GM19397 (cell line): ENCODE measurements around the gene IGF1.
"Not testable (repeated sequence)": the region's sequence is repeated elsewhere in the genome, so short reads cannot be mapped to it uniquely, and the experiment has no call there.

ENCODE experiments used
- ATAC-seq: cut with Tn5 transposase; IDR thresholded peaks from one replicate; pipeline ENCODE4 v1.9.1; 2021; ENCODE audit warnings: mild to moderate bottlenecking, moderate library complexity; ENCODE audit not compliant: unreplicated experiment

IGF1 gene

GRCh38 chr12:102462795-102463465 is 17.4 kb downstream of the IGF1 start:
- no peak for ATAC-seq

- ATAC-seq, result no peak
Observed at GRCh38 chr12:102462386-102462785, 18.0 kb downstream of the IGF1 start.

- no peak for ATAC-seq
Observed at GRCh38 chr12:102461501-102461900, 18.9 kb downstream of the IGF1 start.

GRCh38 chr12:102459314-102459713 is 21.0 kb downstream of the IGF1 start:
- no peak for ATAC-seq

GRCh38 chr12:102454808-102455760 is 25.3 kb downstream of the IGF1 start:
- no peak for ATAC-seq

GRCh38 chr12:102454330-102454729 is 26.0 kb downstream of the IGF1 start:
- no peak for ATAC-seq

GRCh38 chr12:102452605-102453004 is 27.8 kb downstream of the IGF1 start:
- no peak for ATAC-seq

GRCh38 chr12:102449018-102449417 is 31.3 kb downstream of the IGF1 start:
- ATAC-seq, result not testable (repeated sequence)

- ATAC-seq, result not testable (repeated sequence)
Observed at GRCh38 chr12:102447426-102447825, 32.9 kb downstream of the IGF1 start.

GRCh38 chr12:102444707-102445106 is 35.7 kb downstream of the IGF1 start:
- no peak for ATAC-seq

- no peak for ATAC-seq
Observed at GRCh38 chr12:102444093-102444492, 36.3 kb downstream of the IGF1 start.

GRCh38 chr12:102441077-102441596 is 39.2 kb downstream of the IGF1 start:
- ATAC-seq, result no peak

- no peak for ATAC-seq
Observed at GRCh38 chr12:102439426-102440405, 40.6 kb downstream of the IGF1 start.

- ATAC-seq, result no peak
Observed at GRCh38 chr12:102438827-102439210, 41.5 kb downstream of the IGF1 start.

- no peak for ATAC-seq
Observed at GRCh38 chr12:102438047-102438826, 42.1 kb downstream of the IGF1 start.

- no peak for ATAC-seq
Observed at GRCh38 chr12:102437511-102437910, 42.9 kb downstream of the IGF1 start.

GRCh38 chr12:102436867-102437266 is 43.5 kb downstream of the IGF1 start:
- no peak for ATAC-seq

GRCh38 chr12:102435827-102436436 is 44.4 kb downstream of the IGF1 start:
- ATAC-seq, result no peak

GRCh38 chr12:102433304-102433703 is 47.1 kb downstream of the IGF1 start:
- no peak for ATAC-seq
